Peyer's patch (tissue), 4 donors: ENCODE measurements around the gene CSNK1A1L.

ENCODE experiments used
- POLR2A ChIP-seq, 2 donors: fragments of 450-650 bp; IDR thresholded peaks; one replicate each; pipeline ENCODE4 v1.5.1; 2017; ENCODE audit warnings: antibody characterized with exemption in 2 of 2, mild to moderate bottlenecking in 2 of 2, moderate library complexity in 2 of 2
- TF ChIP-seq, protein P1 (sequence below), 6 experiments: fragments of 450-650 bp in 4 of 6; fragments of 200-600 bp in 2 of 6; sonication (generic) in 1 of 6; IDR thresholded peaks; one replicate each; pipeline ENCODE4 v1.5.1; 2017 to 2019; ENCODE audit warnings: antibody characterized with exemption in 6 of 6, mild to moderate bottlenecking in 3 of 6, moderate library complexity in 1 of 6

DNA sequence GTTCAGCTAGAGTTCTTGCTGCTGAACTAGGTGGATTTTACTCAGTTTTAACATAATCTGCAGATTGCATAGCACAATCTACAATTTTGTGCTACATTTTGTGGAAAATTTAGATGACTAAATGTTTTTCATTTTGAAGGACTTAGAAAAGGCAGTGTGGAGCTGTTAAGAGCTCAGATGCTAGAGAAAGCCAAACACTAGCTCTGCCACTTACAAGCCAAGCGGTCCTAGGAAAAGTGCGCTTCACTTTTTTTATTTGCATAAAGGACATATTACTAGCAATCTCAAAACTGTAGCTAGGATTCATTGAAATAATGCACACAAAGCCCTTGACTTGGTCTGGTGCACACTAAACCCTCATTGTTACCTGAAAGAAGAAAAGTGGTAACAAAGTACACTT lies 8.1 kb upstream of the CSNK1A1L start:
- TF ChIP-seq, protein P1, sequence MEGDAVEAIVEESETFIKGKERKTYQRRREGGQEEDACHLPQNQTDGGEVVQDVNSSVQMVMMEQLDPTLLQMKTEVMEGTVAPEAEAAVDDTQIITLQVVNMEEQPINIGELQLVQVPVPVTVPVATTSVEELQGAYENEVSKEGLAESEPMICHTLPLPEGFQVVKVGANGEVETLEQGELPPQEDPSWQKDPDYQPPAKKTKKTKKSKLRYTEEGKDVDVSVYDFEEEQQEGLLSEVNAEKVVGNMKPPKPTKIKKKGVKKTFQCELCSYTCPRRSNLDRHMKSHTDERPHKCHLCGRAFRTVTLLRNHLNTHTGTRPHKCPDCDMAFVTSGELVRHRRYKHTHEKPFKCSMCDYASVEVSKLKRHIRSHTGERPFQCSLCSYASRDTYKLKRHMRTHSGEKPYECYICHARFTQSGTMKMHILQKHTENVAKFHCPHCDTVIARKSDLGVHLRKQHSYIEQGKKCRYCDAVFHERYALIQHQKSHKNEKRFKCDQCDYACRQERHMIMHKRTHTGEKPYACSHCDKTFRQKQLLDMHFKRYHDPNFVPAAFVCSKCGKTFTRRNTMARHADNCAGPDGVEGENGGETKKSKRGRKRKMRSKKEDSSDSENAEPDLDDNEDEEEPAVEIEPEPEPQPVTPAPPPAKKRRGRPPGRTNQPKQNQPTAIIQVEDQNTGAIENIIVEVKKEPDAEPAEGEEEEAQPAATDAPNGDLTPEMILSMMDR (IDR thresholded peaks at IDR 0.05) = no peak
- no peak for TF ChIP-seq POLR2A (IDR thresholded peaks at IDR 0.05)
